HS-27A (cell line): Measurements from ENCODE around the gene SPINK1.
A peak's percentile ranks its signal among the peaks of the same experiment; 100 is the strongest.
"Not testable (repeated sequence)": the region's sequence is repeated elsewhere in the genome, so short reads cannot be mapped to it uniquely, and the experiment has no call there.

Experiments used
- DNase-seq: peaks from one replicate; pipeline ENCODE4 v3.0.0-alpha.2; 2012; ENCODE audit warnings: low read depth, missing footprints

SPINK1 gene, protein sequence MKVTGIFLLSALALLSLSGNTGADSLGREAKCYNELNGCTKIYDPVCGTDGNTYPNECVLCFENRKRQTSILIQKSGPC

DNA sequence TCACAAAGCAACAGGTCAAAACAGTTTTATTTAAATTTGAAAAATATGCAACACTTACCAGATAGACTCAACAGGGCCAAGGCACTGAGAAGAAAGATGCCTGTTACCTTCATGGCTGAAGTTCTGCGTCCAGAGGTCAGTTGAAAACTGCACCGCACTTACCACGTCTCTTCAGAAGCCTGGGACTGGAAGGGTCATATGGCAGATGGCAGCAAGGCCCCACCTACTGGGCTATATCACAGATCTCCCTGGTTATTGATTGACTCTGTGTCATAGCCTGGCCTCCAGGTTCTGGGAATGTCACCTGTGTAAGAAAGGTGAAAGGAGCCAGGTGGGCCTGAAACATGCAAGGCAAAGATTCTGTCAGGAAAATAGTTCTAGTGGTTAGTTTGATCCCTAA is at the start of gene SPINK1:
Gene SPINK1, minus strand, starts transcription at position 207 of the 400 bp plus-strand sequence. Its CDS starts 94 bp downstream, at position 113.
- no peak for DNase-seq

DNA sequence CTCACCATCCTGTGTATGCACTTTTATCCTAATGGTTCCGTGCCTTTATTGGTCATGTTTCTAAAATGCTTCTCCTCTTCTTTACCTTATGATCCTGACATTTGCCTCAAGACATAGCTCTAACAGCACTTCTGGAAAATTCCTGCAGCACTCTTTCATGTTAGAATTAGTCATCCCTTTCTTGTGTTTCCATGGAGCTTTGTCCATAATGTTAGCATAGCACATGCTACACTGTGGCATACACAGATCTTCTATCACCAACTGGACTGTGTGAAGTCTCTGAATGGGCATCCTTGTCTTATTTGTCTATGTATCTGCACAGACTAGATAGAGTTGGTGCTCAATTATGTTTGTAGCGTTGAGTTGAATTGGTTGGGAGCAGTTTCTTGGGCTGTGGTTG is 49.0 kb upstream of the SPINK1 start:
- DNase-seq, result no peak

DNA sequence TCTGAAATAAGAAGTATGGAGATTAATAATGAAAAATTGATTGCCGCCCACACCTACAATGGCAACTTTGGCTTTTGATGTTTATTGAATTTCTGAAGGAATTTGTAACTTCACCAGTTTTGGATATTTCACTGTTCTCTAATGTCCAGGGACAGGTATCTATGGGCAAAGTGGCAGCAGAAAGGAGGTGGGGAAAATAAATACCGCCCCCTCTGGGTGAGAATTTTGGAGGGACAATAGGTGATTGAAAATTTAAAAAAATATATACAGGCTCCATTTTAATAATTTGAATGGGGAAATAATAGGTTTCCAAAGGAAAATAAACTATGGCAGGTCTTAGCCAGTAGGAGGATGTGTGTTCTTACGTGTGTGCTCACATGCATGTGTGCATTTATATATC is 48.3 kb upstream of the SPINK1 start:
- no peak for DNase-seq

DNA sequence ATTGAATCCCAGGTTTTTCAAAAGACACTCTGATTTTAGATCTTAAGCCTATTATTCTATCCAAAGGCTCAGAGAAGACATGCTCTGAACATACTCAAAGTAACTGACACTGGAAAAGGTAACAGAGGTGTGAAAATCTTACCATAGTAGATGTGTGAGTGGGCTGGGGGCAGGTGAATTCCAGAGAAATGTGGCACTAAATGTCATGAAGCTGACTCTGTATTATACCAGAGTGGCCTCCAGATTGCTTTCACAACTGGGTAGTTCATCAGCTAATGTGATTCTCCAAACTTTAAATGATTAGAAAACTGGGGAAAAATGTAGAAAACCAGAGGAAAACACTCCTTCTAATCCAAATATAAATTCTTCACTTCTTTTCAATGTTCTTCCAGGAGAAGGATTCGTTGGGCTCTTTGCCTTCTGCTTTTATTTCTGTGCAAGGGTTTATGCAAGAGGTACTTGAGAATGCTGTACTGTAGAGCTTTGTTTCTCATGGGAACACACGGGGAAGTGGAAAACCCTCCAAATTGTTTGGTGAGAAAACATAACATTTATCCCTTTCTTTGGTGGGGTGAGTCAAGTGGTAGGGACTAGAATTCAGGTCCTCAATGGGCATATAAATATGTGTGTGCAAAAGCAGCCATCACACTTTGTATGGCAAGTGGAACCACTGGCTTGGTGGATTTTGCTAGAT is 46.7 kb upstream of the SPINK1 start, which contains the start of gene SCGB3A2:
Gene SCGB3A2, plus strand, starts transcription at position 646 of the 694 bp plus-strand sequence. CDS start 93 bp downstream, outside the sequence.
- no peak for DNase-seq

DNA sequence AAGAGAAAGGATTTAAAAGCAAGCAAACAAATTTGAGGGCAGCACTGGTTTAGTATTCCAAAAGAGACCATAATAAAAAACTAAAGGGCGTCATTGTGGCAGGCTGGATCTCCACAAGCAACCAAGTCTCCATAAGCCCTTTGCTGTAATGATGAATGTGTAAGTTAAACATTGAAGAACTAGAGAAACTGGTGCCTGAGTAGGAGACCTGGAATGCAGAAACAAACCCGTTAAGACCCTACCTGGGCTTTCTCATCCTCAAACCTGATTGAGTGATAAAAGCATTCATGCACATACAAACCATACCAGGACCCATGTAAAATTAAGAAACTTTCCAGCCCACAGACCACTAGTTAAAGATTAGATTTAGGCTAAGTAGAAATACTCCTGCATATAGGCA is 45.2 kb upstream of the SPINK1 start:
- no peak for DNase-seq

DNA sequence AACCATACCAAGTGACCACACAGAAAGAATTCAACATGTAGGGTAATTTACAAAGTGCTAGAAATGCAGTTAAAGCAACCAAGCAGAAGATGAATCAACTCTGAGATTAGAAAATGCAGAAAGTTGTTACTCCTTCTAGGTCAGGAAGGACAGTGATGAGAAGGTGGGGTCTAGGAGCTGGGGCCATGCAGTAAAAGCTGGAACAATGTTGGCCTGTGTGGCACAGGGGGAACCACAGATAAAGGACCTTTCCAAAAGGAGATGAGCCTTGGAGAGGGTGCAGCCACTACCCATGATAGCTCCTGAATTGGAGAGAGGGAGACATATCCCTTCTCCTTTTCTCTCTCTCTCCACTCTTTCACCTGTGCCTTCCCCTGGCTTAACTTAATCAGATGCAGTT is 44.7 kb upstream of the SPINK1 start:
- no peak for DNase-seq

DNA sequence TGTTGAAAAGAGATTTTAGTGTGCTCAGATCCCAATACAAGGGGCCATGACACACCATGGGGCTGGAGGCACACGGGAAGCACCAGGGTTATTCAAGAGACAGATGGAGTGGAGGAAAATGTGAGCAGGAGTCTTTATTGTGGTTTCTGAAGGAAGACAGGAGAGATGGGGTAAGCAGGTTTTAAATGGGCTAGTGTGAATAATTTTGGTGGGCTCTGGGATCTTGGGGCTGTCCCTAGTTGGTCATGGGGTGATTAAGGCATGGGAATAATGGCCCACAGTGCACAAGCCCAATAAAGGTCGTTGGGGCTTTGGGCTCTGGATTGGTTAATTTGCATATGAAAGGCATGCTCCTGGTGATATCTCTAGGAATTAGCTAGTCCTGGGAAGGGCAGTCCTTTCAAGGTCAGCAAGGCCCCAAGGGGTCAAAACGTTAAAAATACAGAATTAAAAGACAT is 43.5 kb upstream of the SPINK1 start:
- no peak for DNase-seq

DNA sequence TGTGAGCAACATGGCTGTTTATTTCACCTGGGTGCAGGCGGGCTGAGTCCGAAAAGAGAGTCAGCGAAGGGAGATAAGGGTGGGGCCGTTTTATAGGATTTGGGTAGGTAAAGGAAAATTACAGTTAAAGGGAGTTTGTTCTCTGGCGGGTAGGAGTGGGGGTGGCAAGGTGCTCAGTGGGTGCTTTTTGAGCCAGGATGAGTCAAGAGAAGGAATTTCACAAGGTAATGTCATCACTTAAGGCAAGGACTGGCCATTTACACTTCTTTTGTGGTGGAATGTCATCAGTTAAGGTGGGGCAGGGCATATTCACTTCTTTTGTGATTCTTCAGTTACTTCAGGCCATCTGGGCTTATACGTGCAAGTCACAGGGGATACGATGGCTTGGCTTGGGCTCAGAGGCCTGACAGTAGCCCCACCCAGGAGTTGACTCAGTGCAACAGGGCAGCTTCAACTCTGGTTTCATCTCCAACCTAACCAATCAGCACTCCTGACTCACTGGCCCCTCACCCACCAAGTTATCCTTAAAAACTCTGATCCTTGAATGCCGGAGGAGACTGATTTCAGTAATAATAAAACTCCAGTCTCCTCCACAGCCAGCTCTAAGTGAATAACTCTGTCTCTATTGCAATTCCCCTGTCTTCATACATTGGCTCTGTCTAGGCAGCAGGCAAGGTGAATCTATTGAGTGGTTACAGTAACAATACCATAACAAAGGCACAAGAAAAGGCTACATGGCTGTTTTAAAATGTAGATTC is 42.8 kb upstream of the SPINK1 start:
- not testable (repeated sequence) for DNase-seq

DNA sequence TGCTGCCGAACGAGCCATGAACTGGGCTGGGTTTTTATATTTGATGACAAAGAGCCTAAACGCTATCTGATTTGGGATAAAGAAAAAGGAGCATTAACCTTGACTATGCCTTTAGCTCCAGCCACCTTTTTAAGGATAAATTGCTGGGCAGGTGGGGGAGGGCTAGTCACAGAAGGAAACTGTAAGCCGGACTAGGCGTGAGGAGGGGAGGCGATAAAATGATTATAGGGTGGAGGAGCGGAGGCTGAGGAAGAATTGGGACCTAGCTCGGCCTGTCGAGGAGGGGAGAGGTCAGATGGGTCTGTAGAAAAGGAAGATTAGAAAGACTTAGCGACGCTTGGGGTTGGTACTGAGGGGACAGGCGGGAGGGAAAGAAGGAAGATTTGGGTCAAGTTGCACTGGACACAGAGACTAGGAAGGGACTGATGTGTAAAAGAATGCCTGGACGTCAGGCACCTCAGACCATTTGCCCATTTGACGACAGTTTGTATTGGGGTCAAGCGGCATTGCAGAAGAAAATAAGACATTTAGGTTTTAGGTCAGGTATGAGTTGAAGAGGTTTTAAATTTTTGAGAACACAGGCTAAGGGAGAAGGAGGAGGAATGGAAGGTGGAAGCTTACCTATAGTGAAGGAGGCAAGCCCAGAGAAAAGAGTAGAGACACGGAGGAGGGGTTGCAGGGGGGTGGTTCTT is 41.4 kb upstream of the SPINK1 start:
- DNase-seq, result not testable (repeated sequence)

DNA sequence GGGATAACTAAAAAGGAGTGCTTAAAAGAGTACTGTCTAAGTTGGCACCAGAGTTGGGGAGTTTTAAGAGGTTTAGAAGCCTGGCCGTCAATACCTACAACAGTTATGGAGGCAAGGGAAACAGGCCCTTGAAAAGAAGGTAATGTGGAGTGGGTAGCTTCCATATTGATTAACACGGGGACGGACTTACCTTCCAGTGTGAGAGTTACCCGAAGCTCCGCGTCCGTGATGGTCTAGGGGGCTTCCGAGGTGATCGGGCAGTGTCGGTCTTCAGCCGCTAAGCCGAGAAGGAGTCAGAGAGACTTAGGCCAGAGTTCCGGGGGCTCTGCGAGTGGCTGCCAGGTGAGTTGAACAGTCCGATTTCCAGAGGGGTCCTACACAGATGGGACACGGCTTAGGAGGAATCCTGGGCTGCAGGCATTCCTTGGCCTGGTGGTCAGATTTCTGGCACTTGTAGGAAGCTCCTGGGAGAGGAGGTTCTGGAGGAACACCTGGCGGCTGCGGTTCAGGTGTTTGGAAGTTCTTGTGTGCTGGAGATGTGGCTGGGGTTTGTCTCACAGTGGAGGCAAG is 40.6 kb upstream of the SPINK1 start:
- not testable (repeated sequence) for DNase-seq

DNA sequence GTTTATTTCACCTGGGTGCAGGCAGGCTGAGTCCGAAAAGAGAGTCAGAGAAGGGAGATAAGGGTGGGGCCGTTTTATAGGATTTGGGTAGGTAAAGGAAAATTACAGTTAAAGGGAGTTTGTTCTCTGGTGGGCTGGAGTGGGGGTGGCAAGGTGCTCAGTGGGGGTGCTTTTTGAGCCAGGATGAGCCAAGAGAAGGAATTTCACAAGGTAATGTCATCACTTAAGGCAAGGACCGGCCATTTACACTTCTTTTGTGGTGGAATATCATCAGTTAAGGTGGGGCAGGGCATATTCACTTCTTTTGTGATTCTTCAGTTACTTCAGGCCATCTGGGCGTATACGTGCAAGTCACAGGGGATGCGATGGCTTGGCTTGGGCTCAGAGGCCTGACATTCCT is 38.4 kb upstream of the SPINK1 start:
- not testable (repeated sequence) for DNase-seq

DNA sequence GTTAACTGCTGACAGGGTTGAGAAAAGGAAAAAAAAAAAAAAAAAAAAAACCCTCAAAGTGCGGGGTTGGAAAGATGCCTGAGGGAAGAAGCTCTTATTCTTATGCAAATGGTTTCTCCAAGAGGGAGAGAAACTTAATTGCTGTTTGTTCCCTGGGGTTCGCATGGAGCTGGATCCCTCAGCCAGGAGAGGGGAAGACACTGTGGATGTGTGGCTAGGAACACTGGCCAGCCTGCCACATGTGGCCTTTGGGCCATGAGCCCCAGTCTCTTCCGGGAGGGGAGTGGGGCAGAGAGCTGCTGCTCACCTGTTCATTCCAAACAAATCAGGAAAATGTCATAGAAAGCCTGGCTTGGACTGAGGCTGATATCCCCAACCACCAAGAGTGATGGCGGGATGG is 37.6 kb upstream of the SPINK1 start:
- DNase-seq, result no peak

DNA sequence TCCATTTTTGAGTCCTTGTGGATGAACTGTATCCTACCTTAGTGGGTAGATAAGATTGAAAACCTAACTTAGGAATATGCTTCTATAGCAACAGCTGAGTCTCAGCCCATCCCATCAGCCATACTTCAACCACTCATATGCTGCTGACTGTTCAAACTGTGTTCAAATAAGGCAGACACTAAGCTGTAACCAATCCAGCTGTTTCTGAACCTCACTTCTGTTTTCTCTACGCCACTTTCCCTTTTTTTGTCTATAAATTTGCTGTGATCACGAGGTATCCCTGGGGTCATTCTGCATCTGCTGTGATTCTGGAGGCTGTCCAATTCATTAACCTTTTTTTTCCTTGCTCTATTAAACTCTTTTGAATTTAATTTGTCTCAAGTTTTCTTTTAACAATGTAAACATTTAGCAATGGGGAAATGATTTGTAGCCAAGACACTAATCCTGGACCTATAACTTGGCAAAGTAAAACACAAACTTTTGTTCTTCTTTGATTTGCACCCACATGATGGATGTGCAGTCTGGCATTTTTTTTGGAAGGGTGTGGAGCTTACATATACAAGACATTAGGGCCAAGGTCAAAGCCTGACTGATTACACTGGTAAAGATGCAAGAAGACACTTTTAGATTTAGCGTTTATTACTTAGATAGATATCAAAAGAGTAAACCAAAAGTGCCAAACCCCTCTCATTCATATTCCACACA is 32.1 kb upstream of the SPINK1 start:
- DNase-seq, result no peak

DNA sequence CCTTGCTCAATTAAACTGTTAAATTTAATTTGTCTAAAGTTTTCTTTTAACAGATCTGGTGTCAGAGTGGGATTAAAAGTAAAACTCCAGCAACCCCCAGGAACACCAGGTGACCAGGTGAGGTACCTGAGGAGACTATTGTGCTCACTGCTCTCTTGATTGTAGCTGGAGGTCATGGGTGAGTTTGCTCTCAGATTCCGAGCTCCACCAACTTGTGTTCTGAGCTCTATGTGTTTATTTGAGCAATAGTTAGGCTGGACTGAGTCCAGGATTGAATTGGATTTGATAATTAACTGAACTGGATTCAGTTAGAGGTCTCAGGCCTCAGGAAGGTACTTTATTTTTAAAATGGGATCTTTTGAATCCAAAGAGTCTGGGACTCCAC is 29.2 kb upstream of the SPINK1 start:
- DNase-seq, result no peak

DNA sequence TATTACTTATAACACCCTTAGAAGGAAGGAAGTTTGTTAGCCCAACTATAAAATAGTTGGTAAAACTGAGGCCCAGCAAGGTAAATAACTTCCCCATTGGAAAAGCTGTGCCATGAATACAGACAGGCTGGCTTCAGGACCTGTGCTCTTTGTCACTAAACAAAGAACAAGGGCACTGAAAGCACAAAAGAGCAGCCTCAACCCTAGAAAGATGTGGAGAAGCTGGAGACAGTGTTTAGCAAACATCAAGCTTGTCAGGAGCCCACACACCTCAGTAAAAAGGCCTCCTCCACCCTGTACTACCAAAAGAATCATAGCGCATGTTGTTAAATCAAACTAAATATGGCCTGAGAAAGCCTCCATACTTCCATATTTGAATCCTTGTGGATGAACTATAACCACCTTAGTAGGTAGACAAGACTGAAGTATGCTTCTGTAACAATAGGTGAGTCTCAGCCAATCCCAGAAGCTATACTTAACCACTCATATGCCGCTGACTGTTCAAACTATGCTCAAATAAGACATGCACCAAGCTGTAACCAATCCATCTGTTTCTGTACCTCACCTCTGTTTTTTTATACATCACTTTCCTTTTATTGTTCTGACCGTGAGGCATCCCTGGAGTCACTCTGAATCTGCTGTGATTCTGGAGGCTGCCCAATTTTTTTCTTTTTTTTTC is 28.6 kb upstream of the SPINK1 start:
- DNase-seq, result no peak

DNA sequence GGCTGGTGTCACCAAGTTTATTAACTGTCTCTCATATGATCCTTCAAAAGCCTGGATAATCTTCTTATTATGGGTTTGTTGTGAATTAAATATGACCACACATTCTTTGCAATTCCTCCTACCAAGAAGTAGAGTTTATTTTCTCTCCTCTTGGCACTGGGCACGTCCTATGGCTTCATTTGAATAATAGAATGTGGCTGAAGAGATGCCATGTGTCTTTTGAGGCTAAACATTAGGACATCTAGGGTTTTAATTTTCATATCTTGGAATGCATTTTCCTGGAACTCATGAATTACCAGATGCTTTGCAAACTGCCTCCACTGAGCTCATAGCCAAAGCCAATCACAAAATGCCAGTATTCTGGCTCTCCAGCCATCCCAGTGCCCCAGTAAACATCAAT is 27.1 kb upstream of the SPINK1 start:
- no peak for DNase-seq

DNA sequence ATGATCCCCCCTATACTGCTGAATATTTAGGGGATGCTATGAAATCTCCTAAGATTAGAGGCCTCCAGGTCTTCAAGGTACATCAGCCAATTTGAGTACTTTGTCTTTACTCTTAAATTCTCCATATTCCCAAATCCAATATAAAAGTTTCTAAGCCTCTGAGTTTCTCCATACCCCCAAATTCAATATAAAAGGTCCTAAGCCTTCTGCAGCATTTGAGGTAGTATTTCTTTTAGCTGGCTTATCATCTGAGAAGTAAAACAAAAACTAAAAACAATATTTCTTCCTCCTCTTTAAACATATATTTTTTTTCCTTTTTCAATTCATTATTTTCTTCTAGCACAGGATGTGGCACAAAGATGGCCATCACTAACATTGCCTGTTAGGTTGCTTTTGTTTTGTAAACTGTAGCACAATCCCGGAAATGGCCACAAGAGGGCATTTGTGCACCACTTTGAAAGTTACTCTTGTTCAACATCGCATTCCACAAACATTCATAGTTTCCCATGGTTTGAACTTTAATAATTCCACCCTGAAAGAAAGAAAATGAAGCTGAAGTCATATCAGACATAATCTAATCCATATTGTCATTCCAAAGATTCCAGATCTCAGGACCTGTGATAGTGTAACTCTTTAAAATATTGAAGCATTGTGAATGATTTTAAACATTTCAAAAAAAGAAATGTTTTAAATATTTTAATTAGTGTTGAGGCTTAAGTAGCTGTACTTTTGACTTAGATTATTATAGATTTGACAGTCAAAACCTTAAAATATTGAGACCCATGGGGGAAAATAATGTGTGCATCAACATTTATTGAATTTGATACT is 26.0 kb upstream of the SPINK1 start:
- DNase-seq, result peak; percentile 29

DNA sequence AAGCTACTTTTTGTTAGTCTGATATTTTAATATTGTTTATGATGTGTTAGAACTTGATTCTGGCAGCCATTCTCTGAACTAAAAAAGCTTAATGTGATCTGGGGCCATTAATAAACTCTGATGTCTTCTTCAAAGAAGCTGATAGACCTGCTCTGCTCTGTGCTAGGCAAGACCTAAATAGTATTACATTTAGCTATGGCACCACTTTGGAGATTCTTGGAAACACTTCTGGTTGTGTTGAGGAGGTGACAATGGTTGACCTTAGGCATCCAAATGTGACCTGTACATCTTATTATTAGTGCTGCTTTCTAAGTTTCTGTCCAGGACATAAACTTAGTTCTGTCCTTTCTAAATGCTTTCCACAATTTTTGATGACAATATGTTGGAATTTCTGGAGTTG is 25.3 kb upstream of the SPINK1 start:
- DNase-seq, result no peak

DNA sequence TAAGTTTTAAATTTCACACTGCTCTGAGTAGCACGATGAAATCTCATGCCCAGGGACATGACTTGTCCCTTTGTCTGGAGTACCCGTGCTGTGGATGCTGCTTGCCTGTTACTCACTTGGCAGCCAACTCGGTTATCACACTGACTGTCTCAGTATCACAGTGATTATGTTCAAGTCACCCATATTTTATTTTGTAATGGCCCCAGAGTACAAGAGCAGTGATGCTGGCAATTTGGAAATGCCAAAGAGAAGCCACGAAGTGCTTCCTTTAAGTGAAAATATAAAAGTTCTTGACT is 24.3 kb upstream of the SPINK1 start:
- no peak for DNase-seq
